NB4 (cell line): Measurements from ENCODE around the gene ERICH4.
A peak's percentile ranks its signal among the peaks of the same experiment; 100 is the strongest.

Experiments used
- DNase-seq: peaks from one replicate; pipeline ENCODE4 v3.0.0; 2010; ENCODE audit warnings: low read depth
- H3K4me3 ChIP-seq: one replicate; pipeline ENCODE4 v1.5.1; 2011; ENCODE audit warnings: mild to moderate bottlenecking, low read depth, low read length, moderate library complexity
- MYC ChIP-seq: IDR thresholded peaks from 2 replicates; pipeline ENCODE4 v1.6.1; 2011; ENCODE audit warnings: low read depth, low read length
- POLR2A ChIP-seq: IDR thresholded peaks from 2 replicates; pipeline ENCODE4 v1.6.1; 2011; ENCODE audit warnings: mild to moderate bottlenecking; ENCODE audit not compliant: insufficient read length; ENCODE audit errors: extremely low read depth
- TF ChIP-seq, protein P1 (sequence below): IDR thresholded peaks from one replicate; pipeline ENCODE4 v1.5.1; 2012; ENCODE audit warnings: low read depth, low read length
- TF ChIP-seq, protein P2 (sequence below): IDR thresholded peaks from 2 replicates; pipeline ENCODE4 v1.6.1; 2011; ENCODE audit warnings: low read depth, low read length

Gene ERICH4

DNA sequence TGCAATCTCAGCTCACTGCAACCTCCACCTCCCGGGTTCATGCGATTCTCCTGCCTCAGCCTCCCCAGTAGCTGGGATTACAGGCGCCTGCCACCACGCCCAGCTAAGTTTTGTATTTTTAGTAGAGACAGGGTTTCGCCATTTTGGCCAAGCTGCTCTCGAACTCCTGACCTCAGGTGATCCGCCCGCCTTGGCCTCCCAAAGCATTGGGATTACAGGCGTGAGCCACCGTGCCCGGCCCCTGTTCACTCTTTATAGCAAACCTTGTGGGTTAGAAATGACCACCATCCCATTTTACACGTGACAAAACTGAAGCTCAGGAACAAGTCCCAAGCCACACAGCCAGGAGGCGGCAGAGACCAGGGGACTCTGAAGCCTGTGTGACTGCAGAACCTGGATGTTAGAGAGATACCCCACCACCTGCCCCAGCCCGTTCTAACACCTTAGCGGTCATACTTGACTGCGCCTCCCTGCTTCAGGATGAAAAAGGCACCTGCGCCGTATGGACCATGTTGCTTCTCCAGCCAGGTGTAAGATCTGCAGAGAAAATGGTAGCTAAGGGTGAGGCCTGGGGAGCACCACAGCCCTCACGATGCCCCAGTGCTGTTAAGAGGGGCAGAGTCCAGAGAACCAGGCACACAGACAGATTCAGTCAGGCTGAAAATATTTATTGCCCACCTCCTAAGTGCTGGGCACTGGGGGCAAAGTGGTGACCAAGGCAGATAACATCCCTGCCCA is 6.9 kb upstream of the ERICH4 start:
- no peak overlapping the region for H3K4me3 ChIP-seq
- no peak for DNase-seq
- TF ChIP-seq, protein P1, sequence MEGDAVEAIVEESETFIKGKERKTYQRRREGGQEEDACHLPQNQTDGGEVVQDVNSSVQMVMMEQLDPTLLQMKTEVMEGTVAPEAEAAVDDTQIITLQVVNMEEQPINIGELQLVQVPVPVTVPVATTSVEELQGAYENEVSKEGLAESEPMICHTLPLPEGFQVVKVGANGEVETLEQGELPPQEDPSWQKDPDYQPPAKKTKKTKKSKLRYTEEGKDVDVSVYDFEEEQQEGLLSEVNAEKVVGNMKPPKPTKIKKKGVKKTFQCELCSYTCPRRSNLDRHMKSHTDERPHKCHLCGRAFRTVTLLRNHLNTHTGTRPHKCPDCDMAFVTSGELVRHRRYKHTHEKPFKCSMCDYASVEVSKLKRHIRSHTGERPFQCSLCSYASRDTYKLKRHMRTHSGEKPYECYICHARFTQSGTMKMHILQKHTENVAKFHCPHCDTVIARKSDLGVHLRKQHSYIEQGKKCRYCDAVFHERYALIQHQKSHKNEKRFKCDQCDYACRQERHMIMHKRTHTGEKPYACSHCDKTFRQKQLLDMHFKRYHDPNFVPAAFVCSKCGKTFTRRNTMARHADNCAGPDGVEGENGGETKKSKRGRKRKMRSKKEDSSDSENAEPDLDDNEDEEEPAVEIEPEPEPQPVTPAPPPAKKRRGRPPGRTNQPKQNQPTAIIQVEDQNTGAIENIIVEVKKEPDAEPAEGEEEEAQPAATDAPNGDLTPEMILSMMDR: no peak
- TF ChIP-seq, protein P2, sequence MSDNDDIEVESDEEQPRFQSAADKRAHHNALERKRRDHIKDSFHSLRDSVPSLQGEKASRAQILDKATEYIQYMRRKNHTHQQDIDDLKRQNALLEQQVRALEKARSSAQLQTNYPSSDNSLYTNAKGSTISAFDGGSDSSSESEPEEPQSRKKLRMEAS: no peak
- TF ChIP-seq POLR2A: no peak
- no peak for TF ChIP-seq MYC

DNA sequence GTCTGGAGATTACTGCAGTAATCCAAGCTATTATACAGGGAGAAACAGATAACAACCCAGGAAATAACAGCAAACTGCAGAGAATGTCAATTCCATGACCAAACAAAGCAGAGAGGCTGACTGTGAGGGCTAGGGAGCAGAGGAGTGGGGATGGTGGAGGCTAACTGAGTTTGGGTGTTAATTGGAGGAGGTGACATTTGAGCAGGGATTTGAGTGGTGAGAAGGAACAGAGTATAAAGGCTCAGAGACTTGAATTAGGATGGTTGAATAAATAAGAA is 6.3 kb upstream of the ERICH4 start:
- no peak for DNase-seq
- TF ChIP-seq POLR2A (no peak), MYC (no peak)
- TF ChIP-seq, protein P1: no peak
- TF ChIP-seq, protein P2: no peak
- H3K4me3 ChIP-seq: no peak overlapping the region

- DNase-seq: no peak
- TF ChIP-seq POLR2A: no peak
- no peak for TF ChIP-seq MYC
- TF ChIP-seq, protein P1: no peak
- TF ChIP-seq, protein P2: no peak
- H3K4me3 ChIP-seq: no peak overlapping the region
Observed at GRCh38 chr19:41437944-41438574, 4.9 kb upstream of the ERICH4 start.

DNA sequence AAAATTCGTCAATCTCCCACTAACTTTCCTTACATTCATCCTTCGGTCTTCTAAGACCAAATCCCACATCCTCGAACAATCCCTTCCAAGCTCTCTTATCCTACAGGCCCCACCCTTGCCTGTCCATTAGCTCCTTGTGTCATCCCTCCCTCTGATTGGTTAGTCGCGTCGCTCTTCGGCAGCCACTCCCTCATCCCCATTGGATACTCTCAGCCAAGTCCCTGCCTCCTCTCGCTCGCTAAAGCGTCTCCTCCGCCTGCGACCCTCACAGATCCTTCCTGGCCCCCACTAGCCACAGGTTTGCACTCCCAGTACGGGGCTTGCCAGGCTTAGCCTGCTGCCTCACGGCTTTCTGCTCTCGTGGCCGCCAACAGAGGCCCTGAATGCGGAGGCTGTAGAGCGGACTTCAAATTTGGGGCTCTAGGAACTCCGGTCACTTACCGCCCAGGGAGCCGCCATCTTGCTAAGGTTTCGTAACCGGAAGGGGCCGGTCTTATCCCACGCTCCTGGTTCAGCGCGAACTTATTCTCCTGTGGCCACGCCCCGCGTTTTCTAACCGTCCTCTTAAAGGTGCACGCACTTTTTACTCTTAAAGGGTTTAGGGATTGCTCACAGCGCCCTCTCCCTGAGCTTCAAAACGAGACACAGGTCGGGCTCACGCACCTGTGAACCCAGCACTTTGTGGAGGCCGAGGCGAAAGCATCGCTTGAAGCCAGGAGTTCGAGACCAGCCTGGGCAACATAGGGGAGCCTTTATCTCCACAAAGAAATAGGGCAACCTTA is 3.3 kb upstream of the ERICH4 start, which contains the start of gene DMAC2:
DMAC2 (minus strand) TSS at position 472 of the 782 bp plus-strand sequence; CDS start at position 459, 13 bp downstream.
- peak; percentile 95 for DNase-seq
- TF ChIP-seq, protein P2: peak; percentile 31; the same call in 1 of the 2 replicates
- TF ChIP-seq MYC (no peak), POLR2A (peak; percentile 54)
- TF ChIP-seq, protein P1: peak; percentile 37
- H3K4me3 ChIP-seq: peak within 1 kb of the TSS; percentile 80

GRCh38 chr19:41441321-41441945 is 1.5 kb upstream of the ERICH4 start:
- TF ChIP-seq, protein P2: no peak
- TF ChIP-seq, protein P1: no peak
- TF ChIP-seq MYC (no peak), POLR2A (no peak)
- no peak for DNase-seq
- no peak overlapping the region for H3K4me3 ChIP-seq
